Esophagus muscularis mucosa (tissue), 4 donors: ENCODE results near the gene IL10. TPM values are rescaled to one million over a fixed set of nuclear protein-coding genes. Genes with fewer than 3 reads are reported as not detected.

ENCODE experiments used
- DNase-seq: peaks from one replicate; pipeline ENCODE4 v3.0.0-alpha.2; 2017; ENCODE audit errors: extremely low spot score
- H3K27ac ChIP-seq, 4 donors: fragments of 200-600 bp; sonication (generic); replicated peaks in 1 of 4; 1 replicate in 3 of 4; 2 replicates in 1 of 4; pipeline ENCODE4 v1.5.1; 2016 to 2019; ENCODE audit warnings: mild to moderate bottlenecking in 1 of 4
- H3K27me3 ChIP-seq, 4 donors: fragments of 200-600 bp; sonication (generic); one replicate each; pipeline versions ENCODE4 v1.5.1 to v1.6.0; 2016 to 2019
- H3K36me3 ChIP-seq, 4 donors: fragments of 200-600 bp; sonication (generic); one replicate each; pipeline ENCODE4 v1.5.1; 2016 to 2019
- H3K4me1 ChIP-seq, 4 donors: fragments of 200-600 bp; sonication (generic); one replicate each; pipeline ENCODE4 v1.5.1; 2016 to 2019
- H3K4me3 ChIP-seq, 4 donors: fragments of 200-600 bp; sonication (generic); 1 replicate in 2 of 4; 2 replicates in 2 of 4; pipeline ENCODE4 v1.5.1; 2016 to 2019; ENCODE audit warnings: mild to moderate bottlenecking in 4 of 4, moderate library complexity in 1 of 4
- H3K9me3 ChIP-seq, 4 donors: fragments of 200-600 bp; sonication (generic); 1 replicate in 3 of 4; 2 replicates in 1 of 4; pipeline ENCODE4 v1.5.1; 2016 to 2019
- EP300 ChIP-seq: sonication (generic); formaldehyde crosslinking; IDR thresholded peaks from one replicate; pipeline ENCODE4 v1.6.1; 2017; ENCODE audit warnings: antibody characterized with exemption
- POLR2A ChIP-seq: fragments of 450-650 bp; IDR thresholded peaks from one replicate; pipeline ENCODE4 v1.6.1; 2017; ENCODE audit warnings: antibody characterized with exemption, moderate library complexity, mild to moderate bottlenecking, low read depth
- POLR2AphosphoS5 ChIP-seq, 2 donors: sonication (generic); formaldehyde crosslinking; IDR thresholded peaks; one replicate each; pipeline ENCODE4 v1.6.1; 2017; ENCODE audit warnings: antibody characterized with exemption in 2 of 2
- WGBS: methylation state at CpG from one replicate; pipeline ENCODE4 v1.1.5; 2018; 5-methylcytosine and 5-hydroxymethylcytosine counted together
- intact Hi-C: fragments of 100-400 bp; cut with DNase I; formaldehyde crosslinking; loops from one replicate; pipeline ENCODE4 v1.15.1; 2023
- total RNA-seq, 4 donors: library from RNA; depleted of rRNA; stranded (reverse); fragments of >200 nt; gene quantifications; one replicate each; pipeline versions ENCODE4 v1.1.0 to v1.2.1, GENCODE V29; 2016
- TF ChIP-seq, protein P1 (sequence below), 3 experiments: fragments of 200-600 bp in 2 of 3; fragments of 450-650 bp in 1 of 3; sonication (generic) in 2 of 3; IDR thresholded peaks; one replicate each; pipeline ENCODE4 v1.5.1; 2017 to 2019; ENCODE audit warnings: antibody characterized with exemption in 3 of 3, mild to moderate bottlenecking in 2 of 3, moderate library complexity in 1 of 3

The IL10 gene
- total RNA-seq, 4 donors from 2014 or later = 0.83 to 5.1 (median 3.5) TPM

- no peak for DNase-seq
- TF ChIP-seq, protein P1, sequence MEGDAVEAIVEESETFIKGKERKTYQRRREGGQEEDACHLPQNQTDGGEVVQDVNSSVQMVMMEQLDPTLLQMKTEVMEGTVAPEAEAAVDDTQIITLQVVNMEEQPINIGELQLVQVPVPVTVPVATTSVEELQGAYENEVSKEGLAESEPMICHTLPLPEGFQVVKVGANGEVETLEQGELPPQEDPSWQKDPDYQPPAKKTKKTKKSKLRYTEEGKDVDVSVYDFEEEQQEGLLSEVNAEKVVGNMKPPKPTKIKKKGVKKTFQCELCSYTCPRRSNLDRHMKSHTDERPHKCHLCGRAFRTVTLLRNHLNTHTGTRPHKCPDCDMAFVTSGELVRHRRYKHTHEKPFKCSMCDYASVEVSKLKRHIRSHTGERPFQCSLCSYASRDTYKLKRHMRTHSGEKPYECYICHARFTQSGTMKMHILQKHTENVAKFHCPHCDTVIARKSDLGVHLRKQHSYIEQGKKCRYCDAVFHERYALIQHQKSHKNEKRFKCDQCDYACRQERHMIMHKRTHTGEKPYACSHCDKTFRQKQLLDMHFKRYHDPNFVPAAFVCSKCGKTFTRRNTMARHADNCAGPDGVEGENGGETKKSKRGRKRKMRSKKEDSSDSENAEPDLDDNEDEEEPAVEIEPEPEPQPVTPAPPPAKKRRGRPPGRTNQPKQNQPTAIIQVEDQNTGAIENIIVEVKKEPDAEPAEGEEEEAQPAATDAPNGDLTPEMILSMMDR (IDR thresholded peaks at IDR 0.05) = no peak
- TF ChIP-seq POLR2A (no peak), POLR2AphosphoS5 (IDR thresholded peaks at IDR 0.05) (no peak), EP300 (no peak)
- Histone ChIP-seq H3K4me3 (no peak overlapping the region), H3K27me3 (peaks cover 0 to 8% (median 0%) of the 10 kb centered on the region in 4 donors), H3K4me1 (no peaks in the 10 kb centered on the region), H3K27ac (no peak overlapping the region), H3K9me3 (no peaks in the 10 kb centered on the region), H3K36me3 (no peaks in the 10 kb centered on the region)
- intact Hi-C loops = loop anchor here (10.0 kb wide), 1 partner anchor 166 kb away; the partner anchor contains the start of gene DYRK3
- WGBS = 87% methylated on average over 3 of the region's 3 CpGs
These were observed 28.6 kb upstream of the IL10 start for GRCh38 chr1:206800891-206801290.

DNA sequence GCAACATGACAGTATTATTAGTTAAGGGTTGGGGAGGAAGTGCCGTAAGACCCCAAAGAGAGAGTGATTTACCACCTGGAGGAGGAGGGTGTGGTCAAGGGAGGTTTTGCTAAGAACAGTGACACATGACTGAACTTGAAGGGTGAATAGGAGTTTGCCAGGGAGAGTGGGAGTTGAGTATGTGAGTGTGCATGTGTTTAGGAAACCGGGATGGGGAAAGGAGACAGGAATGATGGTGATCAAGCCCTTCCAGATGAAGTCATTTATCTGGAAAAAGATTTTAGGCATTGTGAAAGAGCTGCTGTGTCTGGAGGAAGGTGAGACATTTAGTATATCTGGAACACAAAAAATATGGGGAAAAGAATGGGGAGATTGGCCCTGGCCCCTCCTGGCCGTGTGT lies 28.1 kb upstream of the IL10 start:
- 85% methylated on average over 3 of the region's 3 CpGs for WGBS
- intact Hi-C loops = loop anchor here (10.0 kb wide), 1 partner anchor 166 kb away; the partner anchor contains the start of gene DYRK3
- H3K4me3 ChIP-seq = no peak overlapping the region

GRCh38 chr1:206799311-206799710 lies 27.0 kb upstream of the IL10 start:
- DNase-seq = no peak
- TF ChIP-seq, protein P1 (IDR thresholded peaks at IDR 0.05) = no peak
- no peak for TF ChIP-seq EP300
- TF ChIP-seq POLR2A = no peak
- TF ChIP-seq POLR2AphosphoS5 (IDR thresholded peaks at IDR 0.05) = no peak
- 77% methylated on average over 3 of the region's 3 CpGs for WGBS
- intact Hi-C loops = no loop called here
- Histone ChIP-seq H3K27me3 (peaks cover 0 to 8% (median 0%) of the 10 kb centered on the region in 4 donors), H3K9me3 (no peaks in the 10 kb centered on the region), H3K4me3 (no peak overlapping the region), H3K4me1 (no peaks in the 10 kb centered on the region), H3K36me3 (no peaks in the 10 kb centered on the region), H3K27ac (no peak overlapping the region)

More for the DNA sequence above, 28.1 kb upstream of the IL10 start:
- Histone ChIP-seq H3K36me3 (no peaks in the 10 kb centered on the region), H3K9me3 (no peaks in the 10 kb centered on the region), H3K27me3 (peaks cover 0 to 8% (median 0%) of the 10 kb centered on the region in 4 donors), H3K27ac (no peak overlapping the region), H3K4me1 (no peaks in the 10 kb centered on the region)
- TF ChIP-seq EP300 (no peak), POLR2A (no peak), POLR2AphosphoS5 (IDR thresholded peaks at IDR 0.05) (no peak)
- TF ChIP-seq, protein P1 (IDR thresholded peaks at IDR 0.05) = no peak
- no peak for DNase-seq

GRCh38 chr1:206798384-206798996 lies 26.2 kb upstream of the IL10 start:
- DNase-seq = no peak
- no peak overlapping the region for H3K4me3 ChIP-seq
- 77% methylated on average over 13 of the region's 13 CpGs for WGBS
- H3K36me3 ChIP-seq = no peaks in the 10 kb centered on the region
- intact Hi-C loops = no loop called here
- TF ChIP-seq, protein P1 (IDR thresholded peaks at IDR 0.05) = no peak
- TF ChIP-seq POLR2AphosphoS5 (IDR thresholded peaks at IDR 0.05) (no peak), POLR2A (no peak), EP300 (no peak)
- peaks cover 0 to 8% (median 0%) of the 10 kb centered on the region in 4 donors for H3K27me3 ChIP-seq
- H3K9me3 ChIP-seq = no peaks in the 10 kb centered on the region
- no peaks in the 10 kb centered on the region for H3K4me1 ChIP-seq
- H3K27ac ChIP-seq = no peak overlapping the region
